ENCODE data around the gene HMGXB3. TPM values are rescaled to one million over a fixed set of nuclear protein-coding genes. Genes with fewer than 3 reads are reported as not detected.

Gene HMGXB3
- total RNA-seq, 1 experiment from 2014 or later, result 28.1 TPM

DNA sequence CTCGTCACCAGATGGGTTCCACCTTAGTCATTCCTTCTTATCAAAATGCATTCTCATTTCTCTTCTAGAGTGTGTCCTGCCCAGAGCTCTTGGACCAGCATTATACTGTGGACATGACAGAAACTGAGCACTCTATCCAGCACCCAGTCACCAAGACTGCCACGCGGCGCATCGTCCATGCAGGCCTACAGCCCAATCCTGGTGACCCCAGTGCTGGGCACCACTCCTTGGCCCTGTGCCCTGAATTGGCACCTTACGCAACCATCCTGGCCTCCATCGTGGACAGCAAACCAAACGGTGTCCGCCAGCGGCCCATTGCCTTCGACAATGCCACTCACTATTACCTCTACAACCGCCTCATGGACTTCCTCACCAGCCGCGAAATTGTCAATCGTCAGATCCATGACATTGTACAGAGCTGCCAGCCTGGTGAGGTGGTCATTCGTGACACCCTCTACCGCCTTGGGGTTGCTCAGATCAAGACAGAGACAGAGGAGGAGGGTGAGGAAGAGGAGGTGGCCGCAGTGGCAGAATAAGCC lies 51.2 kb downstream of the HMGXB3 start:
- DNase-seq (ENCODE audit: low read depth), result no peak

DNA sequence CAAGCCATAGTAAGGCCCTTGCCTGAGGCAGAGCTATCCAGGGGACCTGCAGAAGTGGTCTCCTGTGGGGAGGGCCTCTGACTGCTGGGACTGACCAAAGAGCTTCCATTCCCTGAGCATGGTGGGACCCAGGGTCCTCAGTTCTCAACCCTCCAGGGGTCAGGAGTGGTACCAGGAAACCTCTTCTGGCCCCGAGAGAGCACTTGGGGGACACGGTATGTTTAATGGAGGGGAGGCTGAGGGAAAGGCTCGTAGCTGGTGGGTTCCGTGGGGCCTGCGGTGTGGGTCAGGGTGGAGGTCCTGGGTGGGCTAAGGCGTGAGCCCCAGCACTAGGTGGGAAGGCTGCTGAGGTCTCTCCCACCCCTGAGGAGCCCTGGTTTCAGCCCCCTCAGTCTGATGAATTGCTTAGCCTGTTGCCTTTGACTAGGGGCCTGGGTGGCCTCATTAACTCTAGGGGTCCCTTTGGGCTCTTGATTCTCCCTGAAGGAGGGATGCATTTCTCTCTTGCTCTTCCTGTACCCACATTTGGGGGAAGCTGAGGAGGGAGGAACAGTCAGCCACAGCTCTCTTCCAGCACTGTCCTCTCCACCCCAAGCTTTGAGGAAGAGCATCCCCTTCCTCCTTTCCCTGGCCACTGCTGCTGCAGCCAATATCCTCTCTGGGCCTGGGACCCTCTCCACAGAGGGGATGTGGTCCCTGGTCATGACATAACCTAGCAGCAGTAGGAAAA lies 51.9 kb downstream of the HMGXB3 start:
- DNase-seq (ENCODE audit: low read depth), result no peak

DNA sequence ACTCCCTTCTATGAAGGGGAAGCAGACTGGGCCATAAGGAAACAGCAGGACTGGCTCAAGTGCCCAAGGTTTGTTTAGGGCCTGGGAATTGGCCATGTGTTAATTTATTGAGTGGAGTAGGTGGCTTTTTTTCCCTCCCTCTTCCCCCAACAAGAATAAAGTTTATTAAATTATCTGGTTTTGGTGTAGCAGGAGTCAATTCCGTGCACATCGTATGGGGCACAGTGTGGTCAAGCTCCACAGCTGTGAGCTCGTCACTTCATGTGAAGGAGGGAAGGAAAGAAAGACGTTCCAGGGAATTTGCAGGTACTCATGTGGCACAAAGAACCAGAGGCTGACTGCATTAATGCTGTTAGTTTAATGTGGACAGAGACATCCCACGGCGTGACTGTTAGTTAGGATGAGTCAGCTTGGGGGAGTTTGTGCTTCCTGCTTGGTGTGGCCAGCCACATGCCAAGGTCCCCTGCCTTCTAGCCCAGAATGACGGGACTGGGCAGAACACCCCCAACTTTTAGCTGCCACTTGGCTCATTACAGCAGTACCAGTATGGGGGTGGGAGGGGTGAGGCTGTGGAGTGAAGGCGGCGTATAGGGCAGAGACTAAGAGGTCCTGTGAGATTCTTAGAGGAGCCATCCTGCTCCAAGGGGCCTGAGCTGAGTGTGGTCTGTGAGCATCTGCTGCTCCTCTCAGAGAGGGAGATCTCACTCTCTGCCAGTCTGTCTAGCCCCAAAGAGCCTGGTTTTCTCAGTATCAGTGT lies 52.6 kb downstream of the HMGXB3 start:
- DNase-seq (ENCODE audit: low read depth), result peak; percentile 95

- no peak for DNase-seq (ENCODE audit: low read depth)
Measured at GRCh38 chr5:150053713-150054392, 53.3 kb downstream of the HMGXB3 start.

DNA sequence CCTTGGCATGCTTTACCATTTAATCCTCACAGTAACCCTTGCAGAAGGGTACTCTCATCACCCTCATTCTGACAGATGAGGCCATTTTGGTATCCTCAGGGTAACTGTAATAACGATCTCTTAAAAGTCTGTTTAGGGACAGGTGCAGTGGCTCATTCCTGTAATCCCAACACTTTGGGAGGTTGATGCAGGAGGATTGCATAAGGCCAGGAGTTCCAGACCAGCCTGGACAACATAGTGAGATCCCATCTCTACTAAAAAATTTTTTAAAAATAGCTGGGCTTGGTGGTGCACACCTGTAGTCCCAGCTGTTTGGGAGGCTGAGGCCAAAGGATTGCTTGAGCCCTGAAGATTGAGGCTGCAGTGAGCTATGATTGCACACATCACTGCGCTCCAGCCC lies 54.0 kb downstream of the HMGXB3 start:
- DNase-seq (ENCODE audit: low read depth), result no peak

DNA sequence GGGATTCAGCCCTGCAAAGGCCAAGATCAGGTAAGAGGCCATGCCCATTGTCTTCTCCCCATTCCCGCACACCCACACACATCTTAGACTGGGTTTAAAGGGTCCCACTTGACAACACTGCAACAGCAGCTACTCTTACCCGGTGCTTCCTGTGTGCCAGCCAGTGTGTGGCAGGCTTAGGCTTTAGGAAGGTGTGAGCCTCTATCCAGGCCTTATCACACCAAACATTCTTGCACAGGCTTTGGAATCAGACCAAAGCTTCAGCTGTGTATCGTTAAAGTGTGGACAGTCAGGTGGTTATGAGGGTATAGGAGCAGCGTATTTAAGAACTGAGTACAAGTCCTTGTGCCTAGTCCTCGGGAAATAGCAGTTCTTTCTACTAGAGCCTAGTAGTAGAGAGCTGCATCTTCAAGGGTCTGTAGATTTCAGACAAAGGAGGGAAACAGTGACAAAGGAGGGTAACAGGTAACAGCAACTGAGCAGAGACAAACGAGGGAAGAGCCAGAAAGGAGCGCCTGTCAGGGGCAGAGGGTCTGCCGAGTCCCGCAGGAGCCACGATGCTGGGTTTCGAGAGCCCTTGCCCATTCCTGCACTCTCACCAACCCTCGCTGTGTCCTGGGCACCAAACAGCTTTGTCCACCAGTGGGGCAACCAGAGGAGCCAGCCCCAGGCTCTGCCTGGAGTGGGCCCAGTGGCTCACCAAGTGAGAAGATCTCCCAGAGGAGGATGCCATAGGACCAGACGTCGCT lies 55.0 kb downstream of the HMGXB3 start:
- DNase-seq (ENCODE audit: low read depth), result no peak

DNA sequence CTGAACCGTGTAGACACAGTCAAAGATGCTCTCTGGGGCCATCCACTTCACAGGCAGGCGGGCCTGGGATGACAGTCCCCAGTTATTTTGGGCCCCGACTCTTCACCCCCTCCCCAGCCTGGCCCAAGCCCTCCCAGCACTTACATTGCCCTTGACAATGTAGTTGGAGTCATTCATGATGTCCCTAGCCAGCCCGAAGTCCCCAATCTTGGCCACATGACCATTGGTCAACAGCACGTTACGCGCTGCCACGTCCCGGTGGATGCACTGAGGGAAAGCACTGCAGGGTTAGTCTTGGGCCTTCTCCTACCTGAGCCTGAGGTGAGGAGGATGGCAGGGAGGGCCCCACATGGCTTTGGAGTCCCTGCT lies 55.5 kb downstream of the HMGXB3 start:
- DNase-seq (ENCODE audit: low read depth), result no peak

DNA sequence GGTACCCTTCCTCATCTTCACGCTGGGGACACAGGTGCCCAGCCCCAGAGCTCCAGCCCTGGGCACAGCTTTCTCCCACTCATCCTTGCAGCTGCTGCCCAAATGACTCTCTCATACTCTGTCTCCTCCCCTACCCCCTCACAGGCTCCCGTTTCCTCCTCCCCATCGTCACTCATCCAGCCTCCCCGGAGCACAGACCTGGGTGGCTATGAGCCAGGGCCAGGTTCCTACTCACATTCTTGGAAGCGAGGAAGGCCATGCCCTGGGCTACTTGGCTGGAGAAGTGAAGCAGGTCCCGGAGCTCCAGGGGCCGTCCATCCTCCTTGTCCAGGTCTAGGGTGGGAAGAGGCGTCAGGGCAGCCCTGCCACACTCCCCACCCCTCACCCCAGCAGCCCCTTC lies 56.5 kb downstream of the HMGXB3 start:
- no peak for DNase-seq (ENCODE audit: low read depth)

DNA sequence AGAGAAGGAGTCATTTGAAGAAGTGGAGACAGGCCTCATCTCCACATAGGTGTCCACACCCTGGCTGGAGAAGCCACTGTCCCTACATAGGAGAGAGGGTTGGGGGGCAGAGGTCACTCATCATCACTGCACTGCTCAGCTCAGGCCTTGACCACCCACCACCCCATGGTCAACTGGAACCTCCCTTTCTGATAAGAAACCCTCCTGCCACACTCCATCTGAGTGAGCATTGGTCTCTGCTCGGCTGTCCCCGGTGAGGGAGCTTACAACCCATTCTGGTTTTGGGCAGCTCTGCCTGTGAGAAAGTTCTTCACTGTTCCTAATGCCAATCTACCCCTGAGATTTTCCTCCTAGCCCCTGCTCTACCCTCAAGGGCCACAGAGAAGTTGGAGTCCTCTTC lies 57.0 kb downstream of the HMGXB3 start:
- no peak for DNase-seq (ENCODE audit: low read depth)

GRCh38 chr5:150057996-150058395 lies 57.5 kb downstream of the HMGXB3 start:
- no peak for DNase-seq (ENCODE audit: low read depth)

DNA sequence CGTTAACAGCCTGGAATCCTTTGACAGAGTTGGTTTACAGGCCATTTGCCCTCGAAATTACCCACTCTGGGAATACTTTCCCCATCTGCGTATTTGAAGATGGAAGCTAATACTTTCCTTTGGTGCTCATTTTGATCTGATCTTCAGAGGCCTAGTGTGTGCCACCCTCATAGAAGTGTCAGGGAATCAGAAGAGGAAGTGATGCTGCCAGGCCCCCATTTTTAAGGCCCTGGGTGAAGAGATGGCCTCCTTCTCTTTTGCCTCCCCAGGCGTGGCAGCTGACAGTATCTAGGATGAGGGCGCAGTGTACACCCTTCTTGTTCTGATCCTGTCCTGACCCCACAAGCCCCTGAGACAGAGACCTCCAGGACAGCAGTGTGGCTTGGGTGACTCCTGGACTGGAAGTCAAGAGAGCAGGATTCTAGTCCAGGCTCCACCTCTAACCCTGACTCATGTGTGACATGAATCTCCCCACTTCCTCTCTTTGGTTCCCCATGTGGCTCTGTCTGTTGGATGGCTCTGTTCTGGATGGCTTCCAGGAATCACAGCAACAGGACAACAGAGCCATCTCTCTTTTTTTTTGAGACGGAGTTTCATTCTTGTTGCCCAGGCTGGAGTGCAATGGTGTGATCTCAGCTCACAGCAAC lies 58.1 kb downstream of the HMGXB3 start:
- peak; percentile 97 for DNase-seq (ENCODE audit: low read depth)

- DNase-seq (ENCODE audit: low read depth), result no peak
Measured at GRCh38 chr5:150059623-150060022, 59.1 kb downstream of the HMGXB3 start.

- DNase-seq (ENCODE audit: low read depth), result no peak
Measured at GRCh38 chr5:150060471-150060870, 59.9 kb downstream of the HMGXB3 start.

DNA sequence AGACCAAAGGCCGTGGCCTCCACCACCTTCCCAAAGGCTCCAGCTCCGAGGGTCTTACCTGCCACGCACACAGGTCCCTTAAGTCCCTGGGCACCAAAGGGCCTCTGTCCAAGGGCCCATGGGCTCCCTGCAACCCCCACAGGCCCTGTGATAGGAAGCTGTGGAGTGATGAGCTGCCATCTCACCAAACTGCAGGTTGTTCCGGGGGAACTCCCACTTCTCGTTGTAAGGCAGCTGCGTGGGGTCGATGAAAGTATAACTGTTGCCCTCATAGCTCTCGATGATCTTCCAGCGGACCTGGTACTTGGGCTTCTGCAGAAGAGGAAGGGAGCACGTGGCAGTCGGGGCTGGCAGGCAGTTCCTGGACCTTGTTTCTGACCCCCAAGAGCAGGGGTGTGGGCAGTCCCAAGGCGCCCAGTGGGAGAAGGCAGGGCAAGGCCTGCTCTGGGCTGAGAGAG lies 61.0 kb downstream of the HMGXB3 start:
- no peak for DNase-seq (ENCODE audit: low read depth)

GRCh38 chr5:150062216-150062922 lies 61.8 kb downstream of the HMGXB3 start:
- no peak for DNase-seq (ENCODE audit: low read depth)

- no peak for DNase-seq (ENCODE audit: low read depth)
Measured at GRCh38 chr5:150063638-150064037, 63.1 kb downstream of the HMGXB3 start.

DNA sequence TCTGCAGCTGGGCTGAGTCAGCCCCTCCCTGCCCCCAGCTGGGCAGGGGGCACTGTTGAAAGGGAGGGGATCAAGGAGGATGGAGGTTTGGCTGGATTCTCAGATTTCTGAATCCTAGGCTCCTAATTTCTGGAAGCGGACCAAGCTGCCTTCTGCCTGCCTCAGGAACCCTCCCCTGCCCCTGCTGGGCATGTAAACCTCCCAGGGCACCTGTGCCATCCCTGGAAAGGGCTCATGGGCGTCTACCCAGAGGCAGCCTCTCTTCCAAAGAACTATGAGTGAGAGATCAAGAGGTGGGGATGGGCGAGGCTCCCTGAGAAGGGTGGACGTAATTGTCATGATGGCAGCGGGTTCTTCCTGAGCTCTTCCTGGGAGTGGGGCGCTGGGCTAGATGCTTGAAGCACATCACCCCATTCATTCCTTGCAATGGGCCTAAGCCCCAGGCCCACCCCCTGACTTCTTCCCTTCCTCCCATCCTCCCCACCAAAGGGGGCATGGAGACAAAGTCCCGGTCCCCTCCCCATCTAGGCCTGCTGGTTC lies 64.2 kb downstream of the HMGXB3 start:
- DNase-seq (ENCODE audit: low read depth), result peak; percentile 45

- peak; percentile 81 for DNase-seq (ENCODE audit: low read depth)
Measured at GRCh38 chr5:150065346-150065745, 64.8 kb downstream of the HMGXB3 start.

GRCh38 chr5:150065886-150066285 lies 65.3 kb downstream of the HMGXB3 start:
- DNase-seq (ENCODE audit: low read depth), result peak; percentile 93

- DNase-seq (ENCODE audit: low read depth), result no peak
Measured at GRCh38 chr5:150066436-150066835, 65.9 kb downstream of the HMGXB3 start.

Data from RPMI7951 (cell line).